KOPT-K1 (cell line): ENCODE data around the gene METRNL.

Experiments
- H3K27ac ChIP-seq: fragments of 200-600 bp; sonication (generic); 2 replicates; pipeline ENCODE4 v1.5.1; 2016; ENCODE audit warnings: antibody characterized with exemption, mild to moderate bottlenecking, low read depth, low read length; ENCODE audit not compliant: poor library complexity, severe bottlenecking
- H3K36me3 ChIP-seq: fragments of 200-600 bp; sonication (generic); 2 replicates; pipeline ENCODE4 v1.5.1; 2017; ENCODE audit warnings: antibody characterized with exemption, mild to moderate bottlenecking, low read length, moderate library complexity; ENCODE audit not compliant: insufficient read depth
- H3K9me3 ChIP-seq: fragments of 200-600 bp; sonication (generic); 2 replicates; pipeline ENCODE4 v1.5.1; 2017; ENCODE audit warnings: antibody characterized with exemption, low read length, mild to moderate bottlenecking; ENCODE audit not compliant: insufficient read depth, poor library complexity, severe bottlenecking

Gene METRNL

GRCh38 chr17:83098241-83099085, 19.1 kb downstream of the METRNL start:
- H3K9me3 ChIP-seq, result no peaks in the 10 kb centered on the region
- H3K27ac ChIP-seq, result no peak overlapping the region
- no peaks in the 10 kb centered on the region for H3K36me3 ChIP-seq

DNA sequence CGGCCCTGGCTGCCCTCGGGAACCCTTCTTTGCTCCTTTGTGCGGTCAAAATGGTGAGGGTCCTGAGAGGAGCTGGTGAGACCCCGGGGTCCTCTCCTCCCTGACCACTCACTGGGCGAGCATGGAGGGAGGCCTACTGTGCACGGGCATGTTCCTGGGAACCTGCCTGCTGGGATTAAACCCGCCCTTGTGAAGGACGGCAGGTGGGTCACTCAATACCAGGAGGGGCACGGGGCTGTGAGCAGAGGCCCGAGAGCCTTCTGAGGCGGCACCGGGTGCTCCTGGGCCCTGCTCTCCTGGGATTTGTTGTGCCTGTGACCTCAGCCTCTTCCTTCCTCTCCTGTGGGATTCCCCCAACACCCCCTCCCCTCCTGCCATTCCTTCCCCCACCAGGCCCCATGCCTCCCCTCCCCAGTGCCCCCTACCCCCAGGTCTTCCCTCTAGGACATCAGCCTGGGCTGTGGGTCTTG, 19.7 kb downstream of the METRNL start:
- Histone ChIP-seq H3K27ac (no peak overlapping the region), H3K9me3 (no peaks in the 10 kb centered on the region), H3K36me3 (no peaks in the 10 kb centered on the region)

DNA sequence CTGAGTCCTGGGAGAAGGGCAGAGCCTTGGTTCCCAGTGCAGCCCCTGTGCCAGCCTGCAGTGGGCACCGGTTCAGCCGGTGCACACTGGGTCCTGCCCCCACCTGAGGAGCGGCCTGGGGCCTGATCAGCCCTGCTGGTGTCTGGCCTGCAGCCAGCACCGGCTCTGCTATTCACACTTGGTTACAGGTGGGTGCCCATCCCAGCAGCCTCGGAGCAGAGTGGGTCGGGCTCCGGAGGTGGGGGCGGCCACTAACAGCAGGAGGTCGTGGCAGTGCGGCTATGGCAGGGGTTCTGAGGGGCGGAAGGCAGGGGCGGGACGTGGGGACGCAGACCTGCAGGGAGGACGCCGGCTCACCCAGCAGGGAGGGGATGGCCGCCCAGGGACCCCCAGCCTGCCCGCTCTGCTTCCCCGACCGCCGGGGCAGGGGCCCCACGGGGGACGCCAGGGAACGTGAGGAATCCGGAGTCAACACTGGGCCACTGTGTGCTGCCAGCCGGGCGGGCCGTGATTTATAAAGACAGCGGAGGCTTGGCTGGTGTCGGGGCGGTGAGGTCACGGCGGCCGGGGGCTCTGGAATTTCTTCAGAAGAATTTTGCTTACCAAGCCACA, 20.3 kb downstream of the METRNL start:
- Histone ChIP-seq H3K9me3 (no peaks in the 10 kb centered on the region), H3K36me3 (no peaks in the 10 kb centered on the region), H3K27ac (no peak overlapping the region)

- H3K36me3 ChIP-seq, result no peaks in the 10 kb centered on the region
- no peaks in the 10 kb centered on the region for H3K9me3 ChIP-seq
- no peak overlapping the region for H3K27ac ChIP-seq
Observed at GRCh38 chr17:83100220-83100852, 20.9 kb downstream of the METRNL start.

DNA sequence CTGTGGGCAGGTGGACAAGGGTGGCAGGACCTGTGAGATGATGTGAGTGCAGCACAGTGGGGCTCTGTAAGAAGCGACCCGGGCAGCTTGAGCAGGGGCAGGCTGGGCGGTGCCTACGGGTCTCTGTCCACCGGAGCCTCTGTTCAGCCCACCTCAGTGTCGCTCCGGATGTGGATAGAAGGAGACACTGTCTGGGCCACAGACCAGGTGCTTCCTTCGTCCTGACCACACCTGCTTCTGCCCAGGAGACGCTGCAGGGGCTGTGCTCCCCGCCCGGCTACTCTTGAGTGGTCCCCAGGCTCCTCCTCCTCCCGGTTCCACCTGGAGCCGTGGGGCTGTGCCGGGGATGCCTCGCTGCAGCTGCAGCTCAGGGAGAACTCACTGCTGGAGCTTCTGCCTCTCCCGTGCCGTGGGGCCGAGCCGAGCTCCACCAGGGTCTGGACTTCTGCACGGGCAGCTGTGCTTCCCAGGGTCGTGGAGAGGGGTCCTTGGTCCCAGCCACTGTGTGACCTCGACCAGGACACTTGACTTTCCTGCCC, 21.5 kb downstream of the METRNL start:
- Histone ChIP-seq H3K9me3 (no peaks in the 10 kb centered on the region), H3K36me3 (no peaks in the 10 kb centered on the region), H3K27ac (no peak overlapping the region)

GRCh38 chr17:83101805-83102480, 22.5 kb downstream of the METRNL start:
- Histone ChIP-seq H3K36me3 (no peaks in the 10 kb centered on the region), H3K9me3 (no peaks in the 10 kb centered on the region), H3K27ac (no peak overlapping the region)

- Histone ChIP-seq H3K27ac (no peak overlapping the region), H3K36me3 (no peaks in the 10 kb centered on the region), H3K9me3 (no peaks in the 10 kb centered on the region)
Observed at GRCh38 chr17:83103200-83103942, 24.0 kb downstream of the METRNL start.

DNA sequence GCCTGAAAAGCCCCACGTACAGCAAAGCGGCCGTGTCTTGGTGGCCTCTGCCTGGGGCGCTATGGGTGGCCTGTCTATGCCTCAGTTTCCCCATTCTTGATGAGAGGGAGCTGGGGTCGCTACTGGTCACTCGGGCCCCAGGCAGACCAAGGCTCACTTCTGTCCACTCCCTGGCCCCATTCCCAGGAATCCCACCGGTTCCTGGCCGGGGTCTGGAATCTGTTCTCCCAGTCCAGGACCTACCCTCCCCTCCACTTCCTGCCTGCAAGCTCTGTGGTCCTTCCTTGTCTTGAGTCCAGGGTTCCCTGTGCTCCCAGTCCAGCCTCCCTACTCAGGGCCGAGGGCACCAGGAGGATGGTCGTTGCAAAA, 24.5 kb downstream of the METRNL start:
- Histone ChIP-seq H3K36me3 (no peaks in the 10 kb centered on the region), H3K27ac (no peak overlapping the region), H3K9me3 (no peaks in the 10 kb centered on the region)

- no peaks in the 10 kb centered on the region for H3K9me3 ChIP-seq
- H3K27ac ChIP-seq, result no peak overlapping the region
- H3K36me3 ChIP-seq, result no peaks in the 10 kb centered on the region
Observed at GRCh38 chr17:83104577-83105505, 25.4 kb downstream of the METRNL start.

DNA sequence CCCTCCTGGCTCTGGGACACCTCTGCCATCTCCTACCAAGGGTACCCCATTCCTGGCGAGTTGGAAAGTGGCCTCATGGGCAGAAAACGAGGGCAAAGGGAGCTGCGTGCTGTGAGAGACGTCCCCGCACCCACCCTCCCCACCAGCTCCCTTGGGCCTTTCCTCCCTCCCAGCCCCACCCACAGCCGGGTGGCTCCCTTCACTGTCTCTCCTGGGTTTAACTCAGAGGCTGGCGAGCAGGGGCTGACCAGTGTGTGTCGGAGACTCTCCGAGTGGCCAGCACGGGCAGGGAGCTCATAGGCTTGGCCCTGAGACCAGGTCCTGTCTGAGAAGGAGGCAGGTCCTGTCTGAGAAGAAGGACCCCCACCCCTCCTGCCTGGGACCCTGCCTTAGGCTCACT, 26.1 kb downstream of the METRNL start:
- H3K36me3 ChIP-seq, result no peaks in the 10 kb centered on the region
- H3K9me3 ChIP-seq, result no peaks in the 10 kb centered on the region
- no peak overlapping the region for H3K27ac ChIP-seq

GRCh38 chr17:83106056-83106588, 26.7 kb downstream of the METRNL start:
- H3K36me3 ChIP-seq, result no peaks in the 10 kb centered on the region
- no peak overlapping the region for H3K27ac ChIP-seq
- no peaks in the 10 kb centered on the region for H3K9me3 ChIP-seq

GRCh38 chr17:83106913-83107655, 27.7 kb downstream of the METRNL start:
- H3K27ac ChIP-seq, result no peak overlapping the region
- H3K36me3 ChIP-seq, result no peaks in the 10 kb centered on the region
- no peaks in the 10 kb centered on the region for H3K9me3 ChIP-seq

DNA sequence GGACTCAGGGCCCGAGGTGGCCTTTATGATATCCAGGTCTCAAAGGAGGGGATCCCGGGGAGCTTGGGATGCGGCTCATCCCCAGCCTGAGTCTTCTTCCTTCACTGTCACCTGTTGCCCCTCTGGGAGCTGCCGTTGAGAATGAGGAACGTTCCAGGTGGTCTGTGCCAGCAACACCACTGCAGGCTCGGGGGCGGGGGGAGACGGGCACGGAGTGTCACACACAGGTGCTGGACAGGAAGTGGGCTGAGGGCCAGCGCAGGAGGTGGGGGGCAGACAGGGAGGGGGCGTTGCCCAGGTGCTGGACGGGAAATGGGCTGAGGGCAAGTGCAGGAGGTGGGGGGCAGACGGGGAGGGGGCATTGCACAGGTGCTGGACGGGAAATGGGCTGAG, 28.2 kb downstream of the METRNL start:
- Histone ChIP-seq H3K9me3 (no peaks in the 10 kb centered on the region), H3K27ac (no peak overlapping the region), H3K36me3 (no peaks in the 10 kb centered on the region)
